ENCODE data around the gene ABCF1.

The ABCF1 gene

GRCh38 chr6:30601815-30602641, 30.8 kb downstream of the ABCF1 start:
- no peak for DNase-seq (ENCODE audit: low spot score)

- DNase-seq (ENCODE audit: low spot score) = no peak
These were observed 32.7 kb downstream of the ABCF1 start for GRCh38 chr6:30603961-30604360.

- no peak for DNase-seq (ENCODE audit: low spot score)
These were observed 38.8 kb downstream of the ABCF1 start for GRCh38 chr6:30610065-30610464.

GRCh38 chr6:30611150-30611855, 40.1 kb downstream of the ABCF1 start:
- DNase-seq (ENCODE audit: low spot score) = no peak

GRCh38 chr6:30611856-30612194, 40.6 kb downstream of the ABCF1 start:
- DNase-seq (ENCODE audit: low spot score) = no peak

- DNase-seq (ENCODE audit: low spot score) = no peak
These were observed 41.0 kb downstream of the ABCF1 start for GRCh38 chr6:30612213-30612612.

GRCh38 chr6:30612687-30613248, 41.5 kb downstream of the ABCF1 start:
- DNase-seq (ENCODE audit: low spot score) = no peak

GRCh38 chr6:30613251-30614043, 42.2 kb downstream of the ABCF1 start:
- DNase-seq (ENCODE audit: low spot score) = no peak

- no peak for DNase-seq (ENCODE audit: low spot score)
These were observed 43.0 kb downstream of the ABCF1 start for GRCh38 chr6:30614044-30614842.

- DNase-seq (ENCODE audit: low spot score) = peak; percentile 41
These were observed 43.6 kb downstream of the ABCF1 start for GRCh38 chr6:30614843-30615218.

- DNase-seq (ENCODE audit: low spot score) = no peak
These were observed 44.1 kb downstream of the ABCF1 start for GRCh38 chr6:30615219-30615957.

- DNase-seq (ENCODE audit: low spot score) = no peak
These were observed 44.9 kb downstream of the ABCF1 start for GRCh38 chr6:30615958-30616810.

- peak; percentile 65 for DNase-seq (ENCODE audit: low spot score)
These were observed 45.7 kb downstream of the ABCF1 start, which contains the start of gene PPP1R10 for GRCh38 chr6:30616811-30617564. PPP1R10 (minus strand) TSS chr6:30617243; CDS start chr6:30609944, 7,299 bp downstream.

- peak; percentile 75 for DNase-seq (ENCODE audit: low spot score)
These were observed 46.5 kb downstream of the ABCF1 start, which contains the start of gene MRPS18B for GRCh38 chr6:30617565-30618269. MRPS18B (plus strand) TSS chr6:30617840; CDS start chr6:30617866, 26 bp downstream.

GRCh38 chr6:30618270-30618797, 47.1 kb downstream of the ABCF1 start:
- no peak for DNase-seq (ENCODE audit: low spot score)

- DNase-seq (ENCODE audit: low spot score) = no peak
These were observed 48.3 kb downstream of the ABCF1 start for GRCh38 chr6:30619561-30619960.

GRCh38 chr6:30625511-30625910, 54.3 kb downstream of the ABCF1 start:
- no peak for DNase-seq (ENCODE audit: low spot score)
